ENCODE data around the gene KCNH2.

DNA sequence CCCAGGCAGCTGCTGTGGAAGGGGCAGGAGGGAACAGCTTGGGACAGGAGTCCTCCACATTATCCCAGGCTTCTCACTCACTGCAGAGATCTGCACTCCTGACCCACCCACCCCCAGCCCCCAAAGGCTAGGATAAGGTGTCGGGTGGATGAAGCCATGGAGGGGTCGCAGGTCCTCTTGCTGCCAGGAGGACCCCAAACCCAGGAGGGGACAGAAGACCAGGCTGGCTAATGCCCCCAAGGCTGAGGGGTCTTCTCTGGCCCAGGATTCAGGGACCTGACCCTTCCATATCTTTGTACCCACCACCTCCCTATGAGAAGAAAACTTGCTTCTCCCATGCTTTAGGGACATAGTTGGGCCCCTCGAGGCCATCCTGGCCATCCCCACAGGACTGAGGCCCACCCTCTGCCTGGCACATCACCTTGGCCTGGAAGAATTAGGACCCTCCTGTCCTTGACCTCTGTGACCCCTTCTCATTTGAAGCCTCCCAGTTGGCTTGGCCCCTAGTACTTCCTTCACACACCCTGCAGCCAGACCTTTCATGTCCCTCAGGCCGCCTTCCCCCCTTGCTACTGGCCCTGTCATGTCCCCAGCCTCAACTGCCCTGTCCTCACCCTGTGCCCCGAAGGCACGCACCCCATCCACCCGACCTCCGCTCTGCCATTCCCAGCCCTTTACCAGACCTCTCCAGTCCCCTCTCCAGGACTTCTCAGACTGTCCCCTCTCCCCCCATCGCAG lies 21.6 kb downstream of the KCNH2 start:
- TF ChIP-seq, protein P1, sequence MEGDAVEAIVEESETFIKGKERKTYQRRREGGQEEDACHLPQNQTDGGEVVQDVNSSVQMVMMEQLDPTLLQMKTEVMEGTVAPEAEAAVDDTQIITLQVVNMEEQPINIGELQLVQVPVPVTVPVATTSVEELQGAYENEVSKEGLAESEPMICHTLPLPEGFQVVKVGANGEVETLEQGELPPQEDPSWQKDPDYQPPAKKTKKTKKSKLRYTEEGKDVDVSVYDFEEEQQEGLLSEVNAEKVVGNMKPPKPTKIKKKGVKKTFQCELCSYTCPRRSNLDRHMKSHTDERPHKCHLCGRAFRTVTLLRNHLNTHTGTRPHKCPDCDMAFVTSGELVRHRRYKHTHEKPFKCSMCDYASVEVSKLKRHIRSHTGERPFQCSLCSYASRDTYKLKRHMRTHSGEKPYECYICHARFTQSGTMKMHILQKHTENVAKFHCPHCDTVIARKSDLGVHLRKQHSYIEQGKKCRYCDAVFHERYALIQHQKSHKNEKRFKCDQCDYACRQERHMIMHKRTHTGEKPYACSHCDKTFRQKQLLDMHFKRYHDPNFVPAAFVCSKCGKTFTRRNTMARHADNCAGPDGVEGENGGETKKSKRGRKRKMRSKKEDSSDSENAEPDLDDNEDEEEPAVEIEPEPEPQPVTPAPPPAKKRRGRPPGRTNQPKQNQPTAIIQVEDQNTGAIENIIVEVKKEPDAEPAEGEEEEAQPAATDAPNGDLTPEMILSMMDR (conservative IDR thresholded peaks at IDR 0.05 in 1 of 2, IDR thresholded peaks at IDR 0.05 in 1 of 2; ENCODE audit: extremely low read depth in 1 of 2, insufficient read depth in 1 of 2, low read depth in 1 of 2, low read length in 2 of 2) = no peak
- no peak for TF ChIP-seq EZH2 (IDR thresholded peaks at IDR 0.05; ENCODE audit: borderline replicate concordance, low read length)
